ENCODE results near the gene DIS3L2. TPM values are rescaled to one million over a fixed set of nuclear protein-coding genes. Genes with fewer than 3 reads are reported as not detected.

The DIS3L2 gene
- total and polyA plus RNA-seq, 10 donors: 9.1 to 59.8 (median 35.4) TPM

DNA sequence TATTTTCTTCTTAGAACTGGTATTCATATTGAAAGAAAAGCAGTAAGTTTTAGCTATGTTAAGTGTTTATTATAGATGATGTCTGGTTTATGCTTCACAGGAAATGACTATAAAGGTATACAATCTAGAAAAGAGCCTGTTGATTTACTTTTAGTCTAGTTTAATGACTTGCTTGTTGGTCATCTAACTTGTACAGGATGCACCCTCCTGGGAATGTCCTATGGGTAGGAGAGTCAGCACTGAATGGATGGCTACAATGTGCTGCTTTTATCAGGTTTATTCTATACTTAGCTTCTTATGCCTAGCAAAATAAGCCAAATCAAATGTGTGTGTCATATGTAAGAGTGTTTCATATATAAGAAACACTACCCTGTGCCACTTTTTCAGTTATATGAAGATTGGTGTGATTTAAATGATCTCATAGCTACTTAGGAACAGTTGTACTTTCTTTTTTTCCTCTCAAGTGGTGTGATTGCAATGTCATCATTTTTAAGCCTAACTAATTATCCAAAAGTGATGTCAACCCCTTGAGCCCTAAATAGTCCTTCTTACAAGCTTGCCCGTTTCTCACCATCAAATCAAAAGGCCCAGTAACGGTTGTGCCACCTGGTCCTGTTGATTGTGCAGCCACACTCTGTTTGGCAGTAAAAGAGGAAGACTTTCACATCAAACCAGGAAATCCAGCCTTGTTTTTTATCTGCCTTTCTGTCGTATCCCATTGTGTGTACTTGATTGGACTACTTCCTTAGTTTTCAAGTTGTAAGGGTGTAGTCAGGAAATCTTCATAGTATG lies 176.0 kb downstream of the DIS3L2 start:
- no peak for TF ChIP-seq POLR2AphosphoS5 (IDR thresholded peaks at IDR 0.05)
- TF ChIP-seq CTCF (IDR thresholded peaks at IDR 0.05 in 8 of 11, conservative IDR thresholded peaks at IDR 0.05 in 3 of 11): no peak
- no peak for TF ChIP-seq POLR2A (IDR thresholded peaks at IDR 0.05)
- no peak overlapping the region for H3K27ac ChIP-seq
- H3K36me3 ChIP-seq: peaks cover 0 to 17% (median 8%) of the 10 kb centered on the region in 6 donors
- WGBS, 5 donors: 18 to 45% (median 29%) methylated on average over 3 of the region's 3 CpGs
- no peaks in the 10 kb centered on the region for H3K9me3 ChIP-seq
- no peak for DNase-seq
- H3K4me3 ChIP-seq: no peak overlapping the region
- intact Hi-C loops (cut with DNase I; ENCODE audit: low total_unique reads): no loop called here
- H3K27me3 ChIP-seq (replicated peaks in 1 of 7): no peaks in the 10 kb centered on the region
- H3K4me1 ChIP-seq: peaks cover 0 to 29% (median 15%) of the 10 kb centered on the region in 6 donors

DNA sequence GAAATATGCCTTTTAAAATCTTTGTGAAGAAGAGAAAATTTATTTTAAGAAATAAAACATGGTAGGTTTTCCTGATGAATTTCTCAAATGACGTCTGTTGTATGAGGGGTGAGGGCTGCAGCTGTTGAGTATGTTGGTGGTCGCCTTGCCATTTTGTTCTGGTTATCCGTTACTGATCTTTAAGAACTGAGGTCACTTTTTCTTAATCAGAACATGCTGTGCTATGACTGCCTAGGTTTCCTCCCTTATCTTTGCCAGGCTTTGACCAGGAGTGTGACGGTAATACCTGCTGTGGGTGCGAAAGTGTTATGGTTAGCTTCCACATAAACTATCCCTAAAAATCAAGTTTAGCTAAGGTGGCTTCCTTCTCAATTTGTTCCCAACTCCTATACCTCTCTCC lies 176.9 kb downstream of the DIS3L2 start:
- no peak for DNase-seq
- peaks cover 0 to 29% (median 15%) of the 10 kb centered on the region in 6 donors for H3K4me1 ChIP-seq
- no peaks in the 10 kb centered on the region for H3K27me3 ChIP-seq (replicated peaks in 1 of 7)
- 85 to 91% (median 87%) methylated on average over 5 of the region's 5 CpGs for WGBS, 5 donors
- TF ChIP-seq POLR2AphosphoS5 (IDR thresholded peaks at IDR 0.05) (no peak), POLR2A (IDR thresholded peaks at IDR 0.05) (no peak), CTCF (IDR thresholded peaks at IDR 0.05 in 8 of 11, conservative IDR thresholded peaks at IDR 0.05 in 3 of 11) (no peak)
- no peak overlapping the region for H3K4me3 ChIP-seq
- H3K36me3 ChIP-seq: peaks cover 0 to 8% (median 0%) of the 10 kb centered on the region in 6 donors
- intact Hi-C loops (cut with DNase I; ENCODE audit: low total_unique reads): no loop called here
- no peaks in the 10 kb centered on the region for H3K9me3 ChIP-seq
- no peak overlapping the region for H3K27ac ChIP-seq

DNA sequence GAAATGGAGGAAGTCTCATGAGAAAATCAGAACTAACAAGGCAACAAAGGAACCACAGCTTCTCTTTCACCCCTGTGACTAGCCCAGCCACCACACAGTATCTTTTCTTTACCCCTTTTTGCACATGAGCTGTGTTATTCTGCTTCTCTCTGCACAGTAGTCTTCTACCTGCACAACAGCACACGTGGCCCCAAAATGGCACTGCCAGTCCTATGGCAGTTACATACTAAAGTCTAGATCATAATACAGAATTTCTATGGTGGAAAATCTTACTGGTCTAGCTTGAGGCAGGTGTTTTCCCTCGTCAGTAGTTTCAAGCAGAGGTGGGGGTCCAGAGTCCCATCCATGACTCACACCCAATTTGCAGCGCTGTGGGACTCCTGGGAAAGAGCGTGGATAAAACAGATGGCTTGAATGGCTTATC lies 177.7 kb downstream of the DIS3L2 start:
- H3K27ac ChIP-seq: peak overlapping the region in 1 of 8 donors; percentile 10

More for the DNA sequence above, 177.7 kb downstream of the DIS3L2 start:
- Histone ChIP-seq H3K36me3 (peaks cover 0 to 8% (median 0%) of the 10 kb centered on the region in 6 donors), H3K27me3 (replicated peaks in 1 of 7) (no peaks in the 10 kb centered on the region), H3K4me1 (peaks cover 0 to 29% (median 15%) of the 10 kb centered on the region in 6 donors), H3K4me3 (no peak overlapping the region), H3K9me3 (no peaks in the 10 kb centered on the region)
- TF ChIP-seq POLR2A (IDR thresholded peaks at IDR 0.05): no peak
- no peak for TF ChIP-seq POLR2AphosphoS5 (IDR thresholded peaks at IDR 0.05)
- no peak for TF ChIP-seq CTCF (IDR thresholded peaks at IDR 0.05 in 8 of 11, conservative IDR thresholded peaks at IDR 0.05 in 3 of 11)
- no peak for DNase-seq
- intact Hi-C loops (cut with DNase I; ENCODE audit: low total_unique reads): no loop called here
- WGBS, 5 donors: 67 to 84% (median 82%) methylated on average over 4 of the region's 4 CpGs
